Breast epithelium (tissue), 3 donors: ENCODE results near the gene TIMM10B.

Experiments used
- POLR2A ChIP-seq: fragments of 450-650 bp; IDR thresholded peaks from one replicate; pipeline ENCODE4 v1.6.1; 2016; ENCODE audit warnings: antibody characterized with exemption, mild to moderate bottlenecking, moderate library complexity
- TF ChIP-seq, protein P1 (sequence below), 3 donors: fragments of 450-650 bp; IDR thresholded peaks; one replicate each; pipeline ENCODE4 v1.5.1; 2016 to 2017; ENCODE audit warnings: antibody characterized with exemption in 3 of 3, mild to moderate bottlenecking in 3 of 3, moderate library complexity in 3 of 3

DNA sequence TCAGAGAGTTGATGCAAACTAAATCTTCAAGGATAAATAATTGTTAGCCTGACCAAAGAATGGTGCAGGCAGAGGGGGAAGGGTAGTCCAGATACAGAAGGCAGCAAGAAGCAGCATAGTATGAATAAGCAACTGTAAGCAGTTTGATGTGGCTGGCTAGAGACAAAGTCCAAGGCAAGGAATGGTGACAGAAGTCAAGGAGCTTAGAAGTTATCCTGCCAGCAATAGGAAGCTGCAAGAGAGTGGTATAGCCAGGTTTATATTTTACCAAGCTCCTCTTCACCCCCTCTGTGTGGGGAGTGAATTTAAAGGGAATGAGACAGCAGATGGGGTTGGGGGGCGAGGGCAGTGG is 22.2 kb upstream of the TIMM10B start:
- TF ChIP-seq, protein P1, sequence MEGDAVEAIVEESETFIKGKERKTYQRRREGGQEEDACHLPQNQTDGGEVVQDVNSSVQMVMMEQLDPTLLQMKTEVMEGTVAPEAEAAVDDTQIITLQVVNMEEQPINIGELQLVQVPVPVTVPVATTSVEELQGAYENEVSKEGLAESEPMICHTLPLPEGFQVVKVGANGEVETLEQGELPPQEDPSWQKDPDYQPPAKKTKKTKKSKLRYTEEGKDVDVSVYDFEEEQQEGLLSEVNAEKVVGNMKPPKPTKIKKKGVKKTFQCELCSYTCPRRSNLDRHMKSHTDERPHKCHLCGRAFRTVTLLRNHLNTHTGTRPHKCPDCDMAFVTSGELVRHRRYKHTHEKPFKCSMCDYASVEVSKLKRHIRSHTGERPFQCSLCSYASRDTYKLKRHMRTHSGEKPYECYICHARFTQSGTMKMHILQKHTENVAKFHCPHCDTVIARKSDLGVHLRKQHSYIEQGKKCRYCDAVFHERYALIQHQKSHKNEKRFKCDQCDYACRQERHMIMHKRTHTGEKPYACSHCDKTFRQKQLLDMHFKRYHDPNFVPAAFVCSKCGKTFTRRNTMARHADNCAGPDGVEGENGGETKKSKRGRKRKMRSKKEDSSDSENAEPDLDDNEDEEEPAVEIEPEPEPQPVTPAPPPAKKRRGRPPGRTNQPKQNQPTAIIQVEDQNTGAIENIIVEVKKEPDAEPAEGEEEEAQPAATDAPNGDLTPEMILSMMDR (IDR thresholded peaks at IDR 0.05), result no peak
- TF ChIP-seq POLR2A, result no peak
